CD14-positive monocyte (primary cell): ENCODE data around the gene POLDIP3. TPM values are rescaled to one million over a fixed set of nuclear protein-coding genes. Genes with fewer than 3 reads are reported as not detected.

Experiments used
- polyA plus RNA-seq, 3 donors: library from polyadenylated mRNA; depleted of rRNA in 1 of 3; unstranded in 2 of 3; stranded (reverse) in 1 of 3; fragments of 300-500 nt in 2 of 3; fragments of >200 nt in 1 of 3; fragmentation: Illumina TruSeq in 2 of 3; gene quantifications; 1 replicate in 2 of 3; 2 replicates in 1 of 3; pipeline ENCODE4 v1.2.3, GENCODE V29; 2012 to 2021
- small RNA-seq: library from RNA; depleted of rRNA; stranded (forward); fragments of <200 nt; gene quantifications from one replicate; pipeline ENCODE3, GENCODE V24; 2012; ENCODE audit warnings: low read depth; ENCODE audit not compliant: insufficient read length

POLDIP3 gene
- polyA plus RNA-seq, 3 donors = 46.3 to 55.3 (median 53.8) TPM

Small RNA genes lying within 50 kb of the gene (small RNA-seq; reads per million reads assigned to genes)
- gene RN7SKP80 = not detected
- not detected for gene RNU6-513P

Other genes starting within 250 kb of the POLDIP3 start
- 10 to 100 TPM; 36.0 to 71.0 (median 69.7) TPM for gene NFAM1, start 182.5 kb downstream of the POLDIP3 start, polyA plus RNA-seq
- 10 to 100 TPM; 19.4 to 59.9 (median 29.1) TPM for gene RRP7A, start 95.1 kb downstream of the POLDIP3 start, polyA plus RNA-seq
- gene SERHL2, start 60.9 kb downstream of the POLDIP3 start, polyA plus RNA-seq = under 1 TPM; 0.20 to 0.60 (median 0.24) TPM
- gene ATP5MGL, start 25.7 kb upstream of the POLDIP3 start, polyA plus RNA-seq = under 1 TPM in 1 of 3 donors, not detected in 2; 0.26 TPM
- gene CYB5R3, start 34.5 kb upstream of the POLDIP3 start, polyA plus RNA-seq = 10 to 100 TPM; 49.7 to 76.4 (median 54.0) TPM
- gene A4GALT, start 106.0 kb upstream of the POLDIP3 start, polyA plus RNA-seq = not detected
- gene ARFGAP3, start 242.4 kb upstream of the POLDIP3 start, polyA plus RNA-seq = 10 to 100 TPM; 22.3 to 38.7 (median 34.8) TPM